Measurements from ENCODE around the gene ANKRD11.
"Not testable (repeated sequence)": the region's sequence is repeated elsewhere in the genome, so short reads cannot be mapped to it uniquely, and the experiment has no call there.

The ANKRD11 gene

DNA sequence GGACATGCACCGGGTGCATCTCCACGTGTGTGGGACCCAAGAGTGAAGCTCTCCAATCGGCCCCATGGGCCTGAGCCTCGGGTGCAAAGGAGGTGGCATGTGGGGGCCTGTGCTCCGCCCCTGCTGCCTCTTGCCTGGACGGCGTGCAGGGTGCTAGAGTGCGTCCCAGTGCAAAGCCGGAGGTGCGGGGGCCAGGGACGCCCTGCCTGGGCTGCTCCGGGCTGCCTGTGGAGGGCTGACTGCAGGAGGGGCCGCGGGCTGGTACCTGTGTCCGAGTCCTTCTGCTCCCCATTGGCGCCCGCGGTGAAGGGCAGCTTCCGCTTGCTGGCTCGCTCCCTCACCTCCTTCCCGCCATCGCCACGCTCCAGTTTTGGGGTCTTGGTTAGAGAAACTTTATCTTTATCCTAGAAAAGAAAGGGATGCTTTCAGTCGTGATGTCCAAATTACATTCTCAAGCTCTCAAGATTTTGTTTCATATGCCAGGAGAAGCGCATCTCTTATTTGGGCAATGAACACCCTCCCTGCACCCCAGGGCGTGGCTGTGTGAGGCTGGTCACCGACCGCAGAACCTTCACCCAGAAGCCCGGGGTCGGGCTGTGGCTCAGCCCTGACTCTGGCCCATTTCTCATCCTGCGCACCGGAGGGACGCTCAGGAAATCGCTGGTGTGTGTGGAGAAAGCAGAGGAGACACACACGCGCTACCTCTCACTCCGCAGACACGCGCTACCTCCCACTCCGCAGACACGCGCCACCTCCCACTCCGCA lies 185.2 kb downstream of the ANKRD11 start:
- FAIRE-seq (no peak), DNase-seq (ENCODE audit: insufficient read length, low spot score) (no peak)
- TF ChIP-seq, protein P1, sequence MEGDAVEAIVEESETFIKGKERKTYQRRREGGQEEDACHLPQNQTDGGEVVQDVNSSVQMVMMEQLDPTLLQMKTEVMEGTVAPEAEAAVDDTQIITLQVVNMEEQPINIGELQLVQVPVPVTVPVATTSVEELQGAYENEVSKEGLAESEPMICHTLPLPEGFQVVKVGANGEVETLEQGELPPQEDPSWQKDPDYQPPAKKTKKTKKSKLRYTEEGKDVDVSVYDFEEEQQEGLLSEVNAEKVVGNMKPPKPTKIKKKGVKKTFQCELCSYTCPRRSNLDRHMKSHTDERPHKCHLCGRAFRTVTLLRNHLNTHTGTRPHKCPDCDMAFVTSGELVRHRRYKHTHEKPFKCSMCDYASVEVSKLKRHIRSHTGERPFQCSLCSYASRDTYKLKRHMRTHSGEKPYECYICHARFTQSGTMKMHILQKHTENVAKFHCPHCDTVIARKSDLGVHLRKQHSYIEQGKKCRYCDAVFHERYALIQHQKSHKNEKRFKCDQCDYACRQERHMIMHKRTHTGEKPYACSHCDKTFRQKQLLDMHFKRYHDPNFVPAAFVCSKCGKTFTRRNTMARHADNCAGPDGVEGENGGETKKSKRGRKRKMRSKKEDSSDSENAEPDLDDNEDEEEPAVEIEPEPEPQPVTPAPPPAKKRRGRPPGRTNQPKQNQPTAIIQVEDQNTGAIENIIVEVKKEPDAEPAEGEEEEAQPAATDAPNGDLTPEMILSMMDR (IDR thresholded peaks at IDR 0.05; ENCODE audit: insufficient read depth, missing control alignments), result no peak

DNA sequence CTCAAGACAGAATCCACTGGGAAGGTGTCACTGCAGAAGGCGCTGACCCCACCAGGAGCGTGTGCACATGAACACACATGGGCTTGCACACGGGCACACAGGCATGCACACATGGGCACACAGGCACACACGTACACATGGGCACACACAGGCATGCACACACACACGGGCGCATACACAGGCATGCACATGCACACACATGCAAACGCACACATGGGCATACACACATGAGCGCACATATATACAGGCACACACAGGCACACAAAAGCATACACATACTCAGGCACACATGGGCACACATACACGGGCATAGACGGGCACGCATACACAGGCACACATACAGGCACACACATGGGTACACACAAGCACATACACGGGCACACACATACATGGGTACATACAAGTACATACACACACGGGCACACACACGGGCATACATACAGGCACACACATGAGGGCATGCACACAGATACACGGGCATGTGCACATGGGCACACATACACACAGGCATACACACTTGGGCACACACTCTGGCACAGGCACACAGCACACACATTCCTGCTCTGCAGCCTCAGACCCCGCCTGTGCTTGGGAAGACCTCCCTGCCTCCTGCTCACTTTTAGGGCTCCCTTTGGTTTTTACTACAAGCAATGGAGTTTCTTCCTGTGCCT lies 186.0 kb downstream of the ANKRD11 start:
- no peak for DNase-seq (ENCODE audit: insufficient read length, low spot score)
- no peak for FAIRE-seq
- TF ChIP-seq, protein P1 (IDR thresholded peaks at IDR 0.05; ENCODE audit: insufficient read depth, missing control alignments), result no peak

DNA sequence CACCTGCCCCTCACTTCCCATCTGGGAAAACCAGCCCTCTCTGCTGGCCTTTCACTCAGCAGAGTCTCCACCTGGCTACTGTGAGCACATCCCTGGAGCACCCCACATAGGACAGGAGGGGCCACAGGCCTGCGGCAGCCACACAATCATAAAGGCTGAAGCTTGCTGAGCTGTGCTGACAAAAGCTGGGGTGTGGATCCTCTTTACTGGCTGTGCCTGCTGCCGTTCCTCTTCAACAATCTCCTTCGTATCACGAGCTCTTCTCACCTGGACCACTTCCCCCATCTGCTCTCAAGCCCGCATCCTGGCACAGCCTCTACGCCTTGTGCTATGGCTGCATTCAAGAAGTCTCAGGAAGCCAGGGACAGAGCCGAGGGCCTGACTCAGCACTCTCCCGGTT lies 186.7 kb downstream of the ANKRD11 start:
- no peak for DNase-seq (ENCODE audit: insufficient read length, low spot score)
- FAIRE-seq, result no peak
- TF ChIP-seq, protein P1 (IDR thresholded peaks at IDR 0.05; ENCODE audit: insufficient read depth, missing control alignments), result no peak

DNA sequence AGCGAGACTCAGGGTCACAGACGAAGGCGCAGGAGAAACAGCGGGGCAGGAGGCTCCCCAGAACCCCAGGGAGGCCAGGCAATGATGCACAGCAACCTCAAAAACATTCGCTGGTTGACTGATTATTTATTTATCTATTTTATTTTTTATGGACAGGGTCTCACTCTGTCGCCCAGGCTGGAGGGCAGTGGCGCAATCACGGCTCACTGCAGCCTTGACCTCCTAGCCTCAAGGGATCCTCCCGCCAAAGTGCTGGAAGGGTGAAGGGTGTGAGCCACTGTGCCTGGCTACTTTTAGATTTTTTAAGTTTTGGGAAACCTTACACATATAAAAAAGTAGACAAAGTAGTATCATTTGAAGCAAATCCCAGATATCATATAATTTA lies 189.4 kb downstream of the ANKRD11 start:
- DNase-seq (ENCODE audit: insufficient read length, low spot score), result no peak
- TF ChIP-seq, protein P1 (IDR thresholded peaks at IDR 0.05; ENCODE audit: insufficient read depth, missing control alignments), result no peak

DNA sequence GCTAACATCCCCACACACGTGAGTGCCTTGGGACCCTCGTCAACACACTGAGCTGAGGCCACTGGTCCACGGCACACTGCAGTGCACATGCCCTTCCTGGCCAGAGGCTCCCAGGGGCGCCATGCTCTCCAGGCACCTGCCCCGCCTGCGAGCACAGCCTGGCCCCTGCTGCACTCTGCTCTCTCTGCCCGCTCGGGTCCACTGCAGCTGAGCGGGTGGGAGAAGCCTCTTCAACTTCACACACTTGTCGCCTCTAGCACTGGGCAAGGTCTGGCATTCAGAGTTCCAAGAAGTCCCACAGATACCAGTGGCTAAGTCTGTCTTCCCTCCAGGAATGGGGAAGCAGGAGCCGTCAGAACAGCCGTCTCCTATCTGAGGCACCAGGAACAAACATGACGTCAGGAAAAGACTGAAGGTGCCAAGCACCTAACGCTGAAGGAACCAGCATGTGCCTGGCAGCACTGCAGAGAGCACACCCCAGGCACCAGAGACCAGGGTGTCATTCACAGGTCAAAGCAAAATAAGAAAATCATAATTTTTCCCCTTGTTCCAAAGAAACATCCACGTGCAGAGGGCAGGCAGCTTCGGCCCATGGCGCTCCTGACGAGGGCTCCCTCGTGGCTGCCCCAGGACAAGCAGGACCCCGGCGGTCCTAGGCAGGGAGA lies 189.9 kb downstream of the ANKRD11 start:
- DNase-seq (ENCODE audit: insufficient read length, low spot score), result no peak
- FAIRE-seq, result no peak

More for the DNA sequence above, 189.4 kb downstream of the ANKRD11 start:
- no peak for FAIRE-seq

DNA sequence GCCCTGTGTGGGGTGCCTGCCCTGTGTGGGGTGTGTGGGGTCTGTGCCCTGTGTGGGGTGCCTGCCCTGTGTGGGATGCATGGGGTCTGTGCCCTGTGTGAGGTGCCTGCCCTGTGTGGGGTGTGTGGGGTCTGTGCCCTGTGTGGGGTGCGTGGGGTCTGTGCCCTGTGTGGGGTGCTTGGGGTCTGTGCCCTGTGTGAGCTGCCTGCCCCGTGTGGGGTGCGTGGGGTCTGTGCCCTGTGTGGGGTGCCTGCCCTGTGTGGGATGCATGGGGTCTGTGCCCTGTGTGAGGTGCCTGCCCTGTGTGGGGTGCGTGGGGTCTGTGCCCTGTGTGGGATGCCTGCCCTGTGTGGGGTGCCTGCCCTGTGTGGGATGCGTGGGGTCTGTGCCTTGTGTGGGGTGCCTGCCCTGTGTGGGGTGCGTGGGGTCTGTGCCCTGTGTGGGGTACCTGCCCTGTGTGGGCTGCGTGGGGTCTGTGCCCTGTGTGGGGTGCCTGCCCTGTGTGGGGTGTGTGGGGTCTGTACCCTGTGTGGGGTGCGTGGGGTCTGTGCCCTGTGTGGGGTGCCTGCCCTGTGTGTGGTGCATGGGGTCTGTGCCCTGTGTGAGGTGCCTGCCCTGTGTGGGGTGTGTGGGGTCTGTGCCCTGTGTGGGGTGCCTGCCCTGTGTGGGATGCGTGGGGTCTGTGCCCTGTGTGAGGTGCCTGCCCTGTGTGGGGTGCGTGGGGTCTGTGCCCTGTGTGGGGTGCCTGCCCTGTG lies 190.8 kb downstream of the ANKRD11 start:
- DNase-seq (ENCODE audit: insufficient read length, low spot score); FAIRE-seq: not testable (repeated sequence)

More for the DNA sequence above, 189.9 kb downstream of the ANKRD11 start:
- TF ChIP-seq, protein P1 (IDR thresholded peaks at IDR 0.05; ENCODE audit: insufficient read depth, missing control alignments), result no peak

DNA sequence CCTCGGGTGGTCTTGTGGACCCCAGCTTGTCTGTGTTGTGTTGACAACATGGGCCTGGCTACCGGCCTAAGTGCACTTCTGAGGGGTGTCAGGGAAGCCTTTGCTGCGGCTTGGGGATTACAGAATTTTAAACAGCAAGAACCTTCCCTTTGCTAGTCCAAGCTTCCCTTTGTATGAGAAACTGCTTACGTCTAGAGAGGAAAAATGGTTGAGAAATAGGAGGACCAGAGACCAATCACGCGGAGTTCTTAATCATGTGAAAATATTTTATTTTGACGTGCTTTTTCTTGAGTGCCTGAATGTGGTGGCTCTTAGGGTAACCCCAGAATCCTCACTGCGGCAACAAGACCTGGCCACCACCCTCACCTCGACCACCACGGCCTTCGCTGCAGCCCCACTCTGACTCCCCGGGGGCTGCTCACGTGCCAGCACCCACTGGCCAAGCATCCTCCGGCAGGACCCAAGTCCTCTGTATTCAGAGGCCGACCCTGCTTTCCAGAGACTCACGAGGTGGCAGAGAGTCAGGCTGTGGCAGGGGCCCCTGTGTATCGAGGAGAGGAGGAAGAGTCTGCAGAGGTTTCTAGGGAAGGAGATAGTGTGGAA lies 191.6 kb downstream of the ANKRD11 start:
- FAIRE-seq (no peak), DNase-seq (ENCODE audit: insufficient read length, low spot score) (no peak)
- TF ChIP-seq, protein P1 (IDR thresholded peaks at IDR 0.05; ENCODE audit: insufficient read depth, missing control alignments), result no peak

Measured in D721Med (cell line).